OCI-LY1 (cell line): ENCODE measurements around the gene NOTCH4.

Source experiments
- EZH2 ChIP-seq: fragments of 200-600 bp; sonication (generic), shearing (Covaris generic); IDR thresholded peaks from 2 replicates; pipeline ENCODE4 v1.8.0; 2017; ENCODE audit warnings: borderline replicate concordance, mixed run types, mild to moderate bottlenecking, antibody characterized with exemption, low read length, moderate library complexity, mixed read lengths
- TF ChIP-seq, protein P1 (sequence below): fragments of 200-600 bp; sonication (generic), shearing (Covaris generic); IDR thresholded peaks from 2 replicates; pipeline ENCODE4 v1.5.1; 2017; ENCODE audit warnings: mild to moderate bottlenecking, antibody characterized with exemption, low read length, moderate library complexity, mixed read lengths

GRCh38 chr6:32168350-32168749, 55.5 kb downstream of the NOTCH4 start:
- no peak for TF ChIP-seq EZH2
- TF ChIP-seq, protein P1, sequence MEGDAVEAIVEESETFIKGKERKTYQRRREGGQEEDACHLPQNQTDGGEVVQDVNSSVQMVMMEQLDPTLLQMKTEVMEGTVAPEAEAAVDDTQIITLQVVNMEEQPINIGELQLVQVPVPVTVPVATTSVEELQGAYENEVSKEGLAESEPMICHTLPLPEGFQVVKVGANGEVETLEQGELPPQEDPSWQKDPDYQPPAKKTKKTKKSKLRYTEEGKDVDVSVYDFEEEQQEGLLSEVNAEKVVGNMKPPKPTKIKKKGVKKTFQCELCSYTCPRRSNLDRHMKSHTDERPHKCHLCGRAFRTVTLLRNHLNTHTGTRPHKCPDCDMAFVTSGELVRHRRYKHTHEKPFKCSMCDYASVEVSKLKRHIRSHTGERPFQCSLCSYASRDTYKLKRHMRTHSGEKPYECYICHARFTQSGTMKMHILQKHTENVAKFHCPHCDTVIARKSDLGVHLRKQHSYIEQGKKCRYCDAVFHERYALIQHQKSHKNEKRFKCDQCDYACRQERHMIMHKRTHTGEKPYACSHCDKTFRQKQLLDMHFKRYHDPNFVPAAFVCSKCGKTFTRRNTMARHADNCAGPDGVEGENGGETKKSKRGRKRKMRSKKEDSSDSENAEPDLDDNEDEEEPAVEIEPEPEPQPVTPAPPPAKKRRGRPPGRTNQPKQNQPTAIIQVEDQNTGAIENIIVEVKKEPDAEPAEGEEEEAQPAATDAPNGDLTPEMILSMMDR: no peak
